Measurements from ENCODE around the gene C1QB. TPM values are rescaled to one million over a fixed set of nuclear protein-coding genes. Genes with fewer than 3 reads are reported as not detected.

Gene C1QB
- total and polyA plus RNA-seq, 4 donors: 39.6 to 702 (median 431) TPM

DNA sequence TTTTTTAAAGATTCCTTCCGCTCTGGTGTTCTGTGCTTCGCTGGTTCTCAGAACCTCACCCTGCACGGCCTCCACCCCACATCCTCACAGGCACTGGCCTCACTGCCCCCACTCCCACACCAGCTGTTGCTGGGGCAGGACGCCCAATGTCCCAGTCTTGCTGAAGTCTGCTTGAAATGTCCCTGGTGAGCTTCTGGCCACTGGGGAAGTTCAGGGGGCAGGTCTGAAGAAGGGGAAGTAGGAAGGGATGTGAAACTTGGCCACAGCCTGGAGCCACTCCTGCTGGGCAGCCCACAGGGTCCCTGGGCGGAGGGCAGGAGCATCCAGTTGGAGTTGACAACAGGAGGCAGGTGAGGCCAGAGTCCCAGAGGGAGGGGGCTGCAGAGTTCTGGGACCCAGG lies 16.7 kb upstream of the C1QB start, which contains the start of gene C1QA:
C1QA (plus strand) TSS at position 276 of the 400 bp plus-strand sequence. CDS start 989 bp downstream, outside the sequence.
- Histone ChIP-seq H3K36me3 (ENCODE audit: control insufficient read depth in 4 of 4, insufficient read depth in 4 of 4, low read length in 4 of 4) (no peaks in the 10 kb centered on the region), H3K27me3 (ENCODE audit: control insufficient read depth in 3 of 3, insufficient read depth in 3 of 3, low read length in 2 of 3) (peaks cover 0 to 10% (median 0%) of the 10 kb centered on the region in 3 donors), H3K9ac (ENCODE audit: insufficient read depth in 1 of 2, low read length in 2 of 2) (no peak within 1 kb of the TSS), H3K4me3 (peak within 1 kb of the TSS; percentile 21), H3K4me1 (ENCODE audit: control insufficient read depth in 5 of 5, insufficient read depth in 5 of 5, low read length in 5 of 5) (peaks cover 0 to 8% (median 0%) of the 10 kb centered on the region in 5 donors), H3K27ac (ENCODE audit: low read depth in 1 of 2, low read length in 1 of 2) (peak within 1 kb of the TSS in 1 of 2 donors; percentile 13), H3K9me3 (ENCODE audit: control insufficient read depth in 4 of 4, insufficient read depth in 3 of 4, low read length in 3 of 4) (no peaks in the 10 kb centered on the region)
- 45 to 48% methylated on average over 5 of the region's 5 CpGs for WGBS, 2 donors
- DNase-seq: peak; percentile 27 to 44 (median 32)
- peak; percentile 72 for ATAC-seq (ENCODE audit: insufficient read depth, low FRiP score)
- TF ChIP-seq, protein P1, sequence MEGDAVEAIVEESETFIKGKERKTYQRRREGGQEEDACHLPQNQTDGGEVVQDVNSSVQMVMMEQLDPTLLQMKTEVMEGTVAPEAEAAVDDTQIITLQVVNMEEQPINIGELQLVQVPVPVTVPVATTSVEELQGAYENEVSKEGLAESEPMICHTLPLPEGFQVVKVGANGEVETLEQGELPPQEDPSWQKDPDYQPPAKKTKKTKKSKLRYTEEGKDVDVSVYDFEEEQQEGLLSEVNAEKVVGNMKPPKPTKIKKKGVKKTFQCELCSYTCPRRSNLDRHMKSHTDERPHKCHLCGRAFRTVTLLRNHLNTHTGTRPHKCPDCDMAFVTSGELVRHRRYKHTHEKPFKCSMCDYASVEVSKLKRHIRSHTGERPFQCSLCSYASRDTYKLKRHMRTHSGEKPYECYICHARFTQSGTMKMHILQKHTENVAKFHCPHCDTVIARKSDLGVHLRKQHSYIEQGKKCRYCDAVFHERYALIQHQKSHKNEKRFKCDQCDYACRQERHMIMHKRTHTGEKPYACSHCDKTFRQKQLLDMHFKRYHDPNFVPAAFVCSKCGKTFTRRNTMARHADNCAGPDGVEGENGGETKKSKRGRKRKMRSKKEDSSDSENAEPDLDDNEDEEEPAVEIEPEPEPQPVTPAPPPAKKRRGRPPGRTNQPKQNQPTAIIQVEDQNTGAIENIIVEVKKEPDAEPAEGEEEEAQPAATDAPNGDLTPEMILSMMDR (IDR thresholded peaks at IDR 0.05; ENCODE audit: control extremely low read depth, extremely low read depth): no peak

DNA sequence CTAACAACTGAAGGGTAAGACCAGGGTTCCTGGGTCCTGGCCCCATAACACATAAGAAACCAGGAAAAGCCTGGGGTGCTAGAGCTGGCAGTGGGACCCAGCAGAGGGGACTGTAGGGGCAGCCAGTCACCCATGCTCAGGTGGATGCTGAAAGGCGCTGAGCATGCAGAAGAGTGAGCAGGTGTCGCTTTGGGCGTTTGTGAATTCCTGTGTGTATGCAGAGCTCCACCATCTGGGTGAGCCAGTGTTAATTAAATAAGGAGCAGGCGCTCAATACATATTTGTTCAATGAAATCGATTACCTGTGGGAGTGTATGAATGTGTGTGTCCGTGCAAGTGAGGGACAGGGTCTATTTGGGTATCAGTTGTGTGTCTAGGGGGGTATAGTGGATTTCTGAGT lies 16.1 kb upstream of the C1QB start:
- ATAC-seq (ENCODE audit: insufficient read depth, low FRiP score) (no peak), DNase-seq (no peak)
- Histone ChIP-seq H3K4me1 (ENCODE audit: control insufficient read depth in 5 of 5, insufficient read depth in 5 of 5, low read length in 5 of 5) (peaks cover 0 to 11% (median 0%) of the 10 kb centered on the region in 5 donors), H3K9ac (ENCODE audit: insufficient read depth in 1 of 2, low read length in 2 of 2) (no peak overlapping the region), H3K9me3 (ENCODE audit: control insufficient read depth in 4 of 4, insufficient read depth in 3 of 4, low read length in 3 of 4) (no peaks in the 10 kb centered on the region), H3K4me3 (peak overlapping the region; percentile 21), H3K27me3 (ENCODE audit: control insufficient read depth in 3 of 3, insufficient read depth in 3 of 3, low read length in 2 of 3) (peaks cover 0 to 7% (median 0%) of the 10 kb centered on the region in 3 donors), H3K36me3 (ENCODE audit: control insufficient read depth in 4 of 4, insufficient read depth in 4 of 4, low read length in 4 of 4) (no peaks in the 10 kb centered on the region), H3K27ac (ENCODE audit: low read depth in 1 of 2, low read length in 1 of 2) (no peak overlapping the region)
- TF ChIP-seq, protein P1 (IDR thresholded peaks at IDR 0.05; ENCODE audit: control extremely low read depth, extremely low read depth): no peak
- 74 to 80% methylated on average over 6 of the region's 6 CpGs for WGBS, 2 donors

DNA sequence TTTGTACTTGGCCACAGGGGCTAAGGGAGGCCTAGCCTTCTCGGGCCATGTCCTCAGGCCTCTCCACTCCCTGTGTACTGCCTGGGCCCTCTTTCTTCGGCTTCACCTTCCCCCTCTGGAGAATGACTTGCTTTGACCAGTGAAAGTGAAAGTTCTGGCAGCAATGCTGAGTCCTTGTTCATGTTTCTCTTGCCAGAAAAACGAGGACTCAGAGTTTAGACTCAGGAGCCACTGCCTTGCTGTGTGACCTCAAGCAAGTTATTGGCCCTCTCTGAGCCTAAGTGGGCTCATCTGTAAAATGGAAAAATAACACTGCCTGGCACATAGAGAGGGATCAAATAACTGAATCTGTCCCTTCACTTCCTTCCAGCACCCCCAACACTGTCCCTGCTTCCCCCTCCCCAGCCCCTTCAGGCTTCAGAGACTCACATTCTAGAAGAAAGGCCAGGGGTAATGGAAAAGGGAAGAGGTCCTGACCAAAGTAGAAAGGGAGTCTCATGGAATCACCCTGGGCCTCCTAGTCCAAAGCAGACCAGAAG lies 15.1 kb upstream of the C1QB start:
- ATAC-seq (ENCODE audit: insufficient read depth, low FRiP score): no peak
- peaks cover 0 to 11% (median 0%) of the 10 kb centered on the region in 5 donors for H3K4me1 ChIP-seq (ENCODE audit: control insufficient read depth in 5 of 5, insufficient read depth in 5 of 5, low read length in 5 of 5)
- peak overlapping the region in 1 of 2 donors; percentile 13 for H3K27ac ChIP-seq (ENCODE audit: low read depth in 1 of 2, low read length in 1 of 2)
- TF ChIP-seq, protein P1 (IDR thresholded peaks at IDR 0.05; ENCODE audit: control extremely low read depth, extremely low read depth): no peak
- 60 to 65% methylated on average over 3 of the region's 3 CpGs for WGBS, 2 donors
- H3K4me3 ChIP-seq: no peak overlapping the region
- H3K36me3 ChIP-seq (ENCODE audit: control insufficient read depth in 4 of 4, insufficient read depth in 4 of 4, low read length in 4 of 4): no peaks in the 10 kb centered on the region
- no peak for DNase-seq
- no peak overlapping the region for H3K9ac ChIP-seq (ENCODE audit: insufficient read depth in 1 of 2, low read length in 2 of 2)
- no peaks in the 10 kb centered on the region for H3K9me3 ChIP-seq (ENCODE audit: control insufficient read depth in 4 of 4, insufficient read depth in 3 of 4, low read length in 3 of 4)
- H3K27me3 ChIP-seq (ENCODE audit: control insufficient read depth in 3 of 3, insufficient read depth in 3 of 3, low read length in 2 of 3): peaks cover 0 to 7% (median 0%) of the 10 kb centered on the region in 3 donors

Measured in lung (tissue), 12 donors.